HepG2 (cell line): Measurements from ENCODE around the gene KLHDC8B. TPM values are rescaled to one million over a fixed set of nuclear protein-coding genes. Genes with fewer than 3 reads are reported as not detected.

ENCODE experiments used
- ATF5 ChIP-seq: sonication (generic); formaldehyde crosslinking; IDR thresholded peaks from 2 replicates; pipeline ENCODE4 v1.4.0; 2020; ENCODE audit warnings: mild to moderate bottlenecking, low read depth, missing genetic modification reagents
- ELK4 ChIP-seq: sonication (generic); formaldehyde crosslinking; IDR thresholded peaks from 2 replicates; pipeline ENCODE4 v1.9.0; 2021; ENCODE audit warnings: missing genetic modification reagents, borderline replicate concordance
- MTA1 ChIP-seq: sonication (generic); formaldehyde crosslinking; IDR thresholded peaks from 2 replicates; pipeline ENCODE4 v1.4.0; 2020; ENCODE audit warnings: missing genetic modification reagents, mild to moderate bottlenecking, borderline replicate concordance
- PAF1 ChIP-seq: IDR thresholded peaks from 2 replicates; pipeline ENCODE4 v1.6.1; 2016; ENCODE audit warnings: missing genetic modification reagents, missing compliant biosample characterization
- PLRG1 ChIP-seq: fragments of 450-650 bp; conservative IDR thresholded peaks from 2 replicates; pipeline ENCODE4 v1.6.1; 2016
- SMC3 ChIP-seq: IDR thresholded peaks from 2 replicates; pipeline ENCODE4 v1.6.1; 2011; ENCODE audit warnings: low read length, improper control_type of control experiment
- TBX2 ChIP-seq: sonication (generic); formaldehyde crosslinking; IDR thresholded peaks from 2 replicates; pipeline ENCODE4 v1.5.0; 2020; ENCODE audit warnings: missing genetic modification reagents, mild to moderate bottlenecking, borderline replicate concordance
- THYN1 ChIP-seq: sonication (generic); formaldehyde crosslinking; IDR thresholded peaks from 2 replicates; pipeline ENCODE4 v1.8.1; 2023; ENCODE audit warnings: low read depth, mild to moderate bottlenecking, moderate library complexity, missing genetic modification reagents, borderline replicate concordance
- ZBTB21 ChIP-seq: sonication (generic); formaldehyde crosslinking; IDR thresholded peaks from 2 replicates; pipeline ENCODE4 v1.4.0; 2020; ENCODE audit warnings: missing genetic modification reagents
- ZBTB7A ChIP-seq: sonication (generic); formaldehyde crosslinking; IDR thresholded peaks from 2 replicates; pipeline ENCODE4 v1.8.0; 2022; ENCODE audit warnings: mild to moderate bottlenecking, missing genetic modification reagents
- ZFP41 ChIP-seq: sonication (generic); formaldehyde crosslinking; IDR thresholded peaks from 2 replicates; pipeline ENCODE4 v1.4.0; 2020; ENCODE audit warnings: mild to moderate bottlenecking, missing genetic modification reagents, borderline replicate concordance
- ZNF136 ChIP-seq: sonication (generic); formaldehyde crosslinking; IDR thresholded peaks from 2 replicates; pipeline ENCODE4 v1.8.1; 2022; ENCODE audit warnings: low read depth, mild to moderate bottlenecking, moderate library complexity, missing genetic modification reagents
- ZNF296 ChIP-seq: sonication (generic); formaldehyde crosslinking; conservative IDR thresholded peaks from 2 replicates; pipeline ENCODE4 v1.5.0; 2020; ENCODE audit warnings: mild to moderate bottlenecking, missing genetic modification reagents
- ZNF383 ChIP-seq: sonication (generic); formaldehyde crosslinking; IDR thresholded peaks from 2 replicates; pipeline ENCODE4 v1.4.0; 2020; ENCODE audit warnings: missing genetic modification reagents, mild to moderate bottlenecking, borderline replicate concordance
- ZNF503 ChIP-seq: sonication (generic); formaldehyde crosslinking; IDR thresholded peaks from 2 replicates; pipeline ENCODE4 v1.4.0; 2020; ENCODE audit warnings: missing genetic modification reagents
- ZNF564 ChIP-seq: sonication (generic); formaldehyde crosslinking; IDR thresholded peaks from 2 replicates; pipeline ENCODE4 v1.8.1; 2023; ENCODE audit warnings: mild to moderate bottlenecking, missing genetic modification reagents
- ZNF567 ChIP-seq: sonication (generic); formaldehyde crosslinking; IDR thresholded peaks from 2 replicates; pipeline ENCODE4 v1.8.1; 2023; ENCODE audit warnings: mild to moderate bottlenecking, missing genetic modification reagents, borderline replicate concordance
- ZNF687 ChIP-seq: sonication (generic); formaldehyde crosslinking; IDR thresholded peaks from 2 replicates; pipeline ENCODE4 v1.5.1; 2020; ENCODE audit warnings: mild to moderate bottlenecking, missing genetic modification reagents, moderate library complexity
- ZNF75D ChIP-seq: sonication (generic); formaldehyde crosslinking; IDR thresholded peaks from 2 replicates; pipeline ENCODE4 v1.8.1; 2023; ENCODE audit warnings: missing genetic modification reagents, mild to moderate bottlenecking, borderline replicate concordance
- ZNF761 ChIP-seq: sonication (generic); formaldehyde crosslinking; conservative IDR thresholded peaks from 2 replicates; pipeline ENCODE4 v1.4.0; 2020; ENCODE audit warnings: mild to moderate bottlenecking, missing genetic modification reagents
- ZNF784 ChIP-seq: sonication (generic); formaldehyde crosslinking; IDR thresholded peaks from 2 replicates; pipeline ENCODE4 v1.5.1; 2020; ENCODE audit warnings: missing genetic modification reagents, mild to moderate bottlenecking, borderline replicate concordance
- polyA plus RNA-seq, 8 experiments: library from polyadenylated mRNA; depleted of rRNA in 3 of 8; stranded (reverse) in 7 of 8; unstranded in 1 of 8; fragments of >200 nt; fragmentation: Illumina TruSeq in 4 of 8; extraction: Trizol in 4 of 8; gene quantifications; 2 replicates each; pipeline versions ENCODE4 v1.2.1 to v1.2.3, GENCODE V29; 2011 to 2016; ENCODE audit warnings: low read depth in 4 of 8, missing spikeins in 1 of 8, mixed read lengths in 1 of 8; ENCODE audit not compliant: insufficient read depth in 1 of 8
- total RNA-seq, 5 experiments: library from RNA; depleted of rRNA; stranded (reverse); fragments of >200 nt; fragmentation: Illumina TruSeq; extraction: Trizol; gene quantifications; 2 replicates each; pipeline ENCODE4 v1.2.3, GENCODE V29; 2016; ENCODE audit warnings: low read depth in 1 of 5

Gene KLHDC8B
- total and polyA plus RNA-seq, 2 of the 13 experiments (the other 11 are each of a cell fraction or from before 2014, with no cell fraction given), result 17.2 to 17.8 TPM

- TF ChIP-seq ELK4, result no peak
- TF ChIP-seq MTA1 (CRISPR knock-in tag), result no peak
- TF ChIP-seq ZBTB21, result no peak
- no peak for TF ChIP-seq PLRG1
- TF ChIP-seq ZNF296, result no peak
- TF ChIP-seq ZNF567 (CRISPR knock-in tag), result no peak
- peak; percentile 94 for TF ChIP-seq ZNF687
- no peak for TF ChIP-seq ATF5
- TF ChIP-seq ZNF564 (CRISPR knock-in tag), result peak; percentile 57; the same call in 1 of the 2 replicates
- TF ChIP-seq ZNF503 (CRISPR knock-in tag), result no peak
- TF ChIP-seq ZNF784 (CRISPR knock-in tag), result no peak
- no peak for TF ChIP-seq THYN1 (CRISPR knock-in tag)
- no peak for TF ChIP-seq ZBTB7A
- TF ChIP-seq SMC3, result peak; percentile 7; the same call in 1 of the 2 replicates
- TF ChIP-seq ZNF75D (CRISPR knock-in tag), result no peak
- TF ChIP-seq ZFP41 (CRISPR knock-in tag), result no peak
- TF ChIP-seq TBX2 (CRISPR knock-in tag), result peak; percentile 66
- 0 out of 2 replicates have a peak, but pooled peaks have one; percentile 23 for TF ChIP-seq ZNF761
- TF ChIP-seq ZNF383 (CRISPR knock-in tag), result no peak; the same call in 1 of the 2 replicates
- TF ChIP-seq ZNF136 (CRISPR knock-in tag), result no peak
- no peak for TF ChIP-seq PAF1 (CRISPR knock-in tag)
Measured at GRCh38 chr3:49171119-49171774, at the start of gene KLHDC8B (continued).
